B cell (primary cell): Measurements from ENCODE around the gene TBCD. TPM values are rescaled to one million over a fixed set of nuclear protein-coding genes. Genes with fewer than 3 reads are reported as not detected.

Experiments used
- ATAC-seq: fragments of 200-7000 bp; cut with Tn5 transposase; one replicate; pipeline ENCODE4 v1.10.0; 2021; ENCODE audit warnings: low read depth, mild to moderate bottlenecking, moderate number of reproducible peaks, moderate library complexity
- CTCF ChIA-PET: fragments of 350-600 bp; sonication (Branson Sonifier 250); formaldehyde crosslinking; loops from one replicate; lab custom pipeline; 2021; ENCODE audit warnings: antibody characterized with exemption, inconsistent platforms; lab: Charles Lee
- POLR2A ChIA-PET: fragments of 350-600 bp; sonication (Branson Sonifier 250); formaldehyde crosslinking; loops from one replicate; lab custom pipeline; 2021; ENCODE audit warnings: antibody characterized with exemption; lab: Charles Lee
- DNase-seq: peaks from one replicate; pipeline ENCODE4 v3.0.0; 2013
- H2AFZ ChIP-seq: 2 replicates; pipeline ENCODE4 v1.6.1; 2012; ENCODE audit warnings: mild to moderate bottlenecking, low read depth, low read length; ENCODE audit not compliant: insufficient read depth, poor library complexity, severe bottlenecking
- H3K27ac ChIP-seq, 2 donors: 1 replicate in 1 of 2; 2 replicates in 1 of 2; pipeline ENCODE4 v1.5.1; 2012 to 2013; ENCODE audit warnings: low read length in 2 of 2, mild to moderate bottlenecking in 2 of 2, moderate library complexity in 1 of 2
- H3K27me3 ChIP-seq, 4 experiments: fragments of 200-600 bp in 1 of 4; sonication (generic) in 1 of 4; replicated peaks in 1 of 4; 1 replicate in 2 of 4; 2 replicates in 2 of 4; pipeline versions ENCODE4 v1.6.1 to v1.7.0; 2013 to 2016; ENCODE audit warnings: low read length in 3 of 4, mild to moderate bottlenecking in 2 of 4, mixed read lengths in 1 of 4, moderate library complexity in 1 of 4; ENCODE audit not compliant: insufficient read depth in 4 of 4, control insufficient read depth in 3 of 4; ENCODE audit errors: control extremely low read depth in 1 of 4
- H3K36me3 ChIP-seq, 2 experiments: replicated peaks in 1 of 2; 1 replicate in 1 of 2; 2 replicates in 1 of 2; pipeline versions ENCODE4 v1.6.1 to v1.7.1; 2013; ENCODE audit warnings: low read length in 1 of 2; ENCODE audit not compliant: insufficient read depth in 2 of 2, control insufficient read depth in 1 of 2; ENCODE audit errors: control extremely low read depth in 1 of 2, extremely low read depth in 1 of 2
- H3K4me1 ChIP-seq, 2 donors: fragments of 200-600 bp in 1 of 2; sonication (generic) in 1 of 2; 1 replicate in 1 of 2; 2 replicates in 1 of 2; pipeline versions ENCODE4 v1.5.1 to v1.6.1; 2013 to 2017; ENCODE audit warnings: low read length in 2 of 2; ENCODE audit not compliant: control insufficient read depth in 2 of 2, insufficient read depth in 2 of 2
- H3K4me2 ChIP-seq: replicated peaks from 2 replicates; pipeline ENCODE3; 2012; ENCODE audit warnings: mild to moderate bottlenecking, low read depth, low read length; ENCODE audit not compliant: poor library complexity, severe bottlenecking
- H3K4me3 ChIP-seq, 5 experiments: fragments of 200-600 bp in 1 of 5; sonication (generic) in 1 of 5; 1 replicate in 3 of 5; 2 replicates in 2 of 5; pipeline versions ENCODE4 v1.5.1 to v1.7.0; 2011 to 2016; ENCODE audit warnings: low read length in 4 of 5, mild to moderate bottlenecking in 4 of 5, low read depth in 2 of 5, control low read depth in 1 of 5, moderate library complexity in 1 of 5; ENCODE audit not compliant: insufficient read depth in 1 of 5; ENCODE audit errors: control extremely low read depth in 1 of 5, extremely low read depth in 1 of 5
- H3K79me2 ChIP-seq: fragments of 200-600 bp; sonication (generic); one replicate; pipeline ENCODE4 v1.6.0; 2016; ENCODE audit warnings: low read length; ENCODE audit not compliant: control insufficient read depth, insufficient read depth
- H3K9ac ChIP-seq: fragments of 200-600 bp; sonication (generic); 2 replicates; pipeline ENCODE4 v1.6.1; 2017; ENCODE audit warnings: mild to moderate bottlenecking, low read length, moderate library complexity
- H3K9me3 ChIP-seq, 3 donors: one replicate each; pipeline versions ENCODE4 v1.6.1 to v1.7.1; 2013; ENCODE audit warnings: low read length in 2 of 3; ENCODE audit not compliant: control insufficient read depth in 2 of 3, insufficient read depth in 1 of 3; ENCODE audit errors: control extremely low read depth in 1 of 3
- H4K20me1 ChIP-seq: 2 replicates; pipeline ENCODE4 v1.6.0; 2012; ENCODE audit warnings: mild to moderate bottlenecking, low read length; ENCODE audit not compliant: insufficient read depth, control insufficient read depth, poor library complexity, severe bottlenecking
- H3K27ac Mint-ChIP-seq: one replicate; pipeline ENCODE4 v1.8.0; 2021; ENCODE audit warnings: mixed read lengths
- H3K27me3 Mint-ChIP-seq: one replicate; pipeline ENCODE4 v1.8.0; 2021; ENCODE audit warnings: mixed read lengths
- H3K4me1 Mint-ChIP-seq: one replicate; pipeline ENCODE4 v1.8.0; 2021; ENCODE audit warnings: mixed read lengths
- H3K4me3 Mint-ChIP-seq: one replicate; pipeline ENCODE4 v1.8.0; 2021; ENCODE audit warnings: mixed read lengths
- H3K9me3 Mint-ChIP-seq: one replicate; pipeline ENCODE4 v1.8.0; 2022; ENCODE audit warnings: mixed read lengths; ENCODE audit not compliant: insufficient read depth
- CTCF ChIP-seq: fragments of 200-600 bp; IDR thresholded peaks from one replicate; pipeline ENCODE4 v1.8.0; 2022; ENCODE audit warnings: antibody characterized with exemption, mild to moderate bottlenecking
- EZH2 ChIP-seq: IDR thresholded peaks from 2 replicates; pipeline ENCODE4 v1.6.1; 2012; ENCODE audit warnings: borderline replicate concordance, low read depth, mild to moderate bottlenecking, moderate library complexity, low read length; ENCODE audit not compliant: insufficient read depth, poor library complexity, severe bottlenecking
- WGBS: methylation state at CpG from one replicate; pipeline ENCODE4 v1.1.5; 2013; ENCODE audit warnings: missing lambda C conversion rate; ENCODE audit not compliant: insufficient coverage; 5-methylcytosine and 5-hydroxymethylcytosine counted together
- intact Hi-C: fragments of 100-400 bp; cut with micrococcal nuclease; formaldehyde crosslinking; loops from one replicate; pipeline ENCODE4 v1.10.0; 2022
- polyA plus RNA-seq: library from polyadenylated mRNA; depleted of rRNA; stranded (reverse); fragments of >200 nt; gene quantifications from 2 replicates; pipeline ENCODE4 v1.2.3, GENCODE V29; 2012
- total RNA-seq, 2 donors: library from RNA; stranded (reverse); fragments of 120-200 nt in 1 of 2; gene quantifications; 1 replicate in 1 of 2; 2 replicates in 1 of 2; pipeline versions ENCODE4 v1.2.3 to v1.2.4, GENCODE V29; 2013 to 2022

The TBCD gene
- total and polyA plus RNA-seq, 2 donors (not counting 1 experiment from before 2014, with no cell fraction given): 60.8 to 101 TPM

- peak overlapping the region; percentile 42 for H3K9ac ChIP-seq
- no peak overlapping the region for H3K27ac ChIP-seq
- DNase-seq: no peak
- H3K4me1 ChIP-seq: peaks cover 39 to 40% of the 10 kb centered on the region in 2 donors
- Mint-ChIP-seq H3K9me3 (no peaks in the 10 kb centered on the region), H3K27me3 (no peaks in the 10 kb centered on the region), H3K27ac (no peak overlapping the region), H3K4me1 (peaks cover 43% of the 10 kb centered on the region), H3K4me3 (no peak overlapping the region)
- no peaks in the 10 kb centered on the region for H3K79me2 ChIP-seq
- no peaks in the 10 kb centered on the region for H3K27me3 ChIP-seq
- peaks cover 0 to 3% (median 0%) of the 10 kb centered on the region in 3 donors for H3K9me3 ChIP-seq
- no peak overlapping the region for H3K4me3 ChIP-seq
- ATAC-seq: no peak
- no peak overlapping the region for H2AFZ ChIP-seq
- ChIA-PET POLR2A (interaction anchor here (0.6 to 1.0 kb wide), 3 partner anchors 27 to 204 kb away, joined by 3 read pairs; no protein-coding TSS in a partner anchor), CTCF (interaction anchor here (0.6 to 6.3 kb wide), 6 partner anchors 27 to 132 kb away, joined by 3 to 68 read pairs (median 5); no protein-coding TSS in a partner anchor)
- peak overlapping the region; percentile 69 for H3K4me2 ChIP-seq
- TF ChIP-seq EZH2: no peak
- TF ChIP-seq CTCF: no peak
- 89% methylated on average over 19 of the region's 20 CpGs for WGBS
- H4K20me1 ChIP-seq: no peaks in the 10 kb centered on the region
- intact Hi-C loops: no loop called here
- peaks cover 0 to 2% of the 10 kb centered on the region in 2 experiments for H3K36me3 ChIP-seq
These were observed 160.7 kb downstream of the TBCD start for GRCh38 chr17:82912484-82913089.

DNA sequence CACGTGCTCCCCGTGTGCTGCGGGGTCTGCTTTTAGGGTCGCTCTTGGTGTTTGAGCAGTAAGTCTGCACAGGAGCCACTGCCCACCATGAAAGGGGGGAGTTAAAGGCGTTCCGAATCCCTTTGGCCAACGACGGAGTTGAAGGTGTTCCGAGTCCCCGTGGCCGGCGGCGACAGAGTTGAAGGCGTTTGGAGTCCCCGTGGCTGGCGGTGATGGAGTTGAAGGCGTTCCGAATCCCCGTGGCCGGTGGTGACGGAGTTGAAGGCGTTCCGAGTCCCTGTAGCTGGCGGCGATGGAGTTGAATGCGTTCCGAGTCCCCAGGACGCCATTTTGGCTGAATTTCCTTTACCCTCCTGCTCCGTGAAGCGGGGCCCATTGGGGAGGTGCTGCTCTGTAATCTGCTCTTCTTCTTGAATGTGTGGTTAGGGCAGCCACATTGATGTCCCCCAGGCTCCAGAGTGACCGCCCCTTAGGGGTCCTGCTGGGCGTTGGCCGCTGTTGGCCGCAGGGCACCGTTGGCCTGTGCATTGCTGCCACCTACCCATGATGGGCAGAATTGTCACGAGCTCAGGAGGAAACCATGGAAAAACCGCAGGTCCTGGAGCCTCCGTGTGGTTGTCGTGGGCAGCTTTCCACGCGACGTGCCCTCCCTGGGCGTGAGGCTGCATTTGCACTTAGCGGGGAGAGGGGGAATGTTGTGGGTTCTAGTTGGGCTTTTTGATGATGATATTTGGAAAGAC lies 161.6 kb downstream of the TBCD start:
- Mint-ChIP-seq H3K4me3 (no peak overlapping the region), H3K27me3 (no peaks in the 10 kb centered on the region), H3K4me1 (peaks cover 42% of the 10 kb centered on the region), H3K9me3 (no peaks in the 10 kb centered on the region), H3K27ac (no peak overlapping the region)
- Histone ChIP-seq H3K9me3 (peaks cover 0 to 3% (median 0%) of the 10 kb centered on the region in 3 donors), H3K4me3 (no peak overlapping the region), H2AFZ (no peak overlapping the region), H3K9ac (no peak overlapping the region), H3K4me2 (no peak overlapping the region), H3K27me3 (no peaks in the 10 kb centered on the region), H3K4me1 (peaks cover 39 to 40% of the 10 kb centered on the region in 2 donors), H4K20me1 (no peaks in the 10 kb centered on the region), H3K36me3 (peaks cover 0 to 2% of the 10 kb centered on the region in 2 experiments), H3K79me2 (no peaks in the 10 kb centered on the region), H3K27ac (no peak overlapping the region)
- peak; percentile 16 for DNase-seq
- WGBS: 96% methylated on average over 39 of the region's 44 CpGs
- no peak for ATAC-seq
- no peak for TF ChIP-seq EZH2
- ChIA-PET POLR2A (interaction anchor here (1.1 kb wide), 1 partner anchor 132 kb away, joined by 3 read pairs; no protein-coding TSS in a partner anchor), CTCF (interaction anchor here (1.5 to 6.3 kb wide), 7 partner anchors 28 to 287 kb away, joined by 5 to 68 read pairs (median 6); no protein-coding TSS in a partner anchor)
- intact Hi-C loops: loop anchor here (2.0 kb wide), 1 partner anchor 49 kb away; no protein-coding TSS in a partner anchor
